ENCODE measurements around the gene FOXL1.

GRCh38 chr16:86547286-86547685, 31.1 kb upstream of the FOXL1 start:
- TF ChIP-seq CTCF (IDR thresholded peaks at IDR 0.05) (no peak), ZFX (IDR thresholded peaks at IDR 0.05; ENCODE audit: borderline replicate concordance) (no peak)
